HG03045 (cell line): Measurements from ENCODE around the gene CACHD1.
"Not testable (repeated sequence)": the region's sequence is repeated elsewhere in the genome, so short reads cannot be mapped to it uniquely, and the experiment has no call there.

Experiments used
- ATAC-seq: cut with Tn5 transposase; IDR thresholded peaks from one replicate; pipeline ENCODE4 v1.9.1; 2021; ENCODE audit warnings: mild to moderate bottlenecking, moderate library complexity; ENCODE audit not compliant: unreplicated experiment

Gene CACHD1

DNA sequence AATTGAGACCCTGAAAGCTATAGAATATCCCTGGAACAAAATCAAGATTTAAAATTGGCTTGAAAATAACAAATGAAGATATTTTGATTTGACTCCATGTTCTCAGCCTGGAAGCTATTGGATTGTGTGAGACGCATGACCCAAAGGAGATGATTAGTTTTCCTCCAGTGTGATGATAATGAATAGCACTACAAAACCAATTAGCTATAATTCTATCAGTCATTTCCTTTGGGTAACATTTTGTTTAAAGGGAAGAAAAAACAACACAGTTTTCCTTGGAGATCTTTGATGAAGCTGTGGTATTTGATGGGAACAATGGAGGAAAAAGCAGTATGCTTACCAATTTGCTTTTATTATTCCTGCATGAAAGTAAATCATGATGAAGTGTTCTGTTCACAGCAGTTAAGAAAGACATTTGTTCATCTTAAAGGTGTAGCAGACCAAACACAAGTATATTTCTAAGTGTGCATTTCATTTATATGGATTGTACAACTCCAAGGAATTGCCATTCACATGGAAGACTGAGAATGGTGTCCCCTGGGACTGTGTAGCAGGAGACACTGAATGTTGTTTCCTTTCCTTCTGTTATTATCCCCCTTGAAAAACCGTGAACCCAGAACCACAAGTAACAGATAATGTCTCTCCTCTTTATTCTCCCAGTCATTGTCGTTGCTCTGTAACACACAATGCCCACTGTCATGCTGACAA, 111.4 kb downstream of the CACHD1 start:
- no peak for ATAC-seq

DNA sequence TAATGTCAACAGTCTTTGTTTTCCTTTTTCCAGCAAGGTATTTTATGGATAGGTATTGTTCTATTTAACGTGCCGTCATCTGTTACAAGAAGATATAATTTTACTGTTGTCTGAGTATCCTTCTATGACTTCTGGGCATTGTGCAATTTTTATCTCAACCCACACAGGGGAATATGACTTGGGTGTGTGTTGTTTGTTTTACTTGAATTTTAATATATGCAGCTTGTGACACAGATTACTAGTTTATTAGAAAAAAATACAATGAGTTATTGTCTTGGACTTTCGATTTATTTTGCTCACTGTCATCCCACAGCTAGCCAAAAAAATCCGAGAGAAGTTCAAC, 111.9 kb downstream of the CACHD1 start:
- no peak for ATAC-seq

DNA sequence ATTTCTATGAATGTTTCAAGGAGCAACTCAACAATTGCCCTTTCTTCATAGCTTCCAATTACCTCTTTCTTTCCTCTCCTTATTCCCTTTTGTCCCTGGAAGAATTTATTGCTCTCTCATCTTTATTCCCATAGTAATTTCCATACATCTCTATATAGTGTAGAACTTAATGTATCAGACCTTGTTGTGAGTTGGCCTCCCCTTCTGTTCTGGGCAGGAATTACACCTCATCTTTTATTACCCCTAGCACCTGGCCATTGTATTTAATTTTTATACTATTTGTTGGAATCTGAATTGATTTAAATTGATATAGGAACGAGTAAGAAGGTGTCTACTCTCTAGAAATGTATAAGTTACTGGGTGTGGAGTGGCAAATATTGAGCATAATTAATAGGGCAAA, 114.5 kb downstream of the CACHD1 start:
- no peak for ATAC-seq

GRCh38 chr1:64588876-64589275, 118.9 kb downstream of the CACHD1 start:
- ATAC-seq, result no peak

DNA sequence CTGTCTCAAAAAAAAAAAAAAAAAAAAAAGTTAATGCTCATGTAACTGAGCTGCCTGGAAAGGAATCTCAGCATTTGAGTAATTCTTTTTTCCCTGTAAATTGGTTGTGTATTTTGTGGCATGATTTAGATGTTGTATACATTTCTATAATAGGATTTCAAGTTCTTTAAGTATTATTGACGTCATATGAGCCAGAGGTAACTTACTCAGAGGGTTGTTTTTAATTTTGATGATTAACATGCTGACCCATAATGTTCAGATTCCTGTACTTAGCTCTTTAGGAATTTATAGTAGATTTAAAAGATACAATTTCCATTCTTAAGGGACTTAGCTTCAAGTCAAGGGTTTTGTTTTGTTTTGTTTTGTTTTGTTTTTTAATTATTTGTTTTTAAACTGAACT, 120.4 kb downstream of the CACHD1 start:
- no peak for ATAC-seq

GRCh38 chr1:64594446-64594845, 124.5 kb downstream of the CACHD1 start:
- no peak for ATAC-seq

GRCh38 chr1:64595871-64596515, 126.1 kb downstream of the CACHD1 start:
- no peak for ATAC-seq

GRCh38 chr1:64597113-64597512, 127.2 kb downstream of the CACHD1 start:
- no peak for ATAC-seq

DNA sequence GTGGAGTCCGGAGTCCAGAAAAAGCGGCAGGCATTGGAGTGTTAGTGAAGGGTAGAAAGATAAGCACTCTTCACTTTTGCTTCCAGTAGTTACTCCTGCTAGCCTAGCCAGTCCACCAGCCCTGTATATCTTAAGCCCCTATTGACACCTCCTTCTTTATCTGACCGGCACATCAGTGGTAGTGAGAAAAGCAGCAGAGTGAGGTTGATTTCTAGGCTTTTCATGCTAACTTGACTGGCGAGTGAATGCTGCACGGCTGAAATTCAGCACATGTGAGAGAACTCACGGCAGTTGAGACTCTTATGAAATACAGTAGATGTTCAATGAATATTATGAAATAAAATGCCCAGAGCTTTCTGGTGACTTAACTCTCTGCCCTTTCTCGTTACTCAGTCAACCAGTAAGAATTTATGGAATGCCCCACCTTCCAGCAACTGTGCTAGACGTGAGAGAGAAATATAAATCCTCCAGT, 128.2 kb downstream of the CACHD1 start:
- no peak for ATAC-seq

- ATAC-seq, result no peak
These were observed 129.3 kb downstream of the CACHD1 start for GRCh38 chr1:64599242-64599641.

- ATAC-seq, result no peak
These were observed 131.3 kb downstream of the CACHD1 start for GRCh38 chr1:64601207-64601606.

DNA sequence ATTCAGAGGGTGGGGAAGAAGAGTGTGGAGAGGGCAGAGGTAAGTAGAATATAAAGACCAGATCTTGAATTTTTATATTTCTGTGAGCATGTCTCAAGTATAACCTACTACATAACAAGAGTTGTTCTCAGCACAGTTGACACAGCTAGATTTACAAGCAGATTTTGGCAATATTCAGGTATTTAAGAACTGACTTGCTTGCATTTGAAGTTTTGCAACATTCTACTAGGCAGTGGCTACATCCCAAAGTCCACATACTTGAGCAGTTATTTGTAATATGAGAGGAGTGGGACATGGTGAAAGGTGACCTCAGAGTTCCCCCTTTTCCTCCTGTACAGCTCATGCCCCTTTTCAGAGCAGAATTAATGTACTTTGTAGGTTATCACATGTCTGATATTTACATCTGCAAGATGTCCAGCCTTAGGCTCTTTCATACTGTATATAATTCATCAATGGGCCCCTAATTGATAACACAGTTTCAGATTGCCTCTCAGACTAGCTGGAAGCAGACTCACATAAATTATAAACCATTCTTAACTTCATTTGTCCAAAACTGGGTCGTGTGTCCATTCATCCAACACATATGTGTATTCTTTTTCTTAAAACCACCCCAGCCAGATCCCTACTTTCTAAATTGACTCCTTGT, 138.2 kb downstream of the CACHD1 start:
- ATAC-seq, result no peak

DNA sequence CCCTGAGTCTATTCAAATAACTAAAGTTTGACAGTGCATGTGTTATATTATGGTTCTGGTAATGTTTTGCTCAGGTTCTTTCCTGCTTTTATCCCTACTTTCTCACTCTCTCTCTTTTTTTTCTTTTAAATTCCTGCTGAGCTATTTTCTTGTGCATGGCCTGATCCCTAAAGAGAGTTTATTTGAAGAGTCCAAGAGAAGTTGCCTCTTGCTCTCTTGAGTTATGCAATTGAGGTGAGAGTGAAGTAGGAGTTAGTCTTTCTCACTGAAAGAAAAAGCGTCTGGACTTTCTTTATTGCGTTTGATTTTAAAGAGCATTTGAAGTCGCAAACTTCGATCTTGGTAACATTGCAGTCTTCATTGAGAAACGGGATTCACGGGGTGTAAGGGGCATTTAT, 138.7 kb downstream of the CACHD1 start:
- no peak for ATAC-seq

DNA sequence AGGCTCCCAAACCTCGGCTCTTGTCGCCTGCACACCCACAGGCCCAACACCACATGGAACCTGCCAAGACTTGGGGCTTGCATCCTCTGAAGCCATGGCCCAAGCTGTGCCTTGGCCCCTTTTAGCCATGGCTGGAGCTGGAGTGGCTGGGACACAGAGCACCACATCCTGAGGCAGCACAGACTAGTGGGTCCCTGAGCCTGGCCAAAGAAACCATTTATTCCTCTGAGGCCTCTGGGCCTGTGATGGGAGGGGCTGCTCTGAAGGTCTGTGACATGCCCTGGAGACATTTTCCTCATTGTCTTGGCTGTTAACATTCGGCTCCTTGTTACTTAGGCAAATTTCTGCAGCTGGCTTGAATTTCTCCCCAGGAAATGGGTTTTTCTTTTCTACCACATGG, 141.0 kb downstream of the CACHD1 start:
- not testable (repeated sequence) for ATAC-seq

- ATAC-seq, result no peak
These were observed 146.1 kb downstream of the CACHD1 start for GRCh38 chr1:64616039-64616438.

DNA sequence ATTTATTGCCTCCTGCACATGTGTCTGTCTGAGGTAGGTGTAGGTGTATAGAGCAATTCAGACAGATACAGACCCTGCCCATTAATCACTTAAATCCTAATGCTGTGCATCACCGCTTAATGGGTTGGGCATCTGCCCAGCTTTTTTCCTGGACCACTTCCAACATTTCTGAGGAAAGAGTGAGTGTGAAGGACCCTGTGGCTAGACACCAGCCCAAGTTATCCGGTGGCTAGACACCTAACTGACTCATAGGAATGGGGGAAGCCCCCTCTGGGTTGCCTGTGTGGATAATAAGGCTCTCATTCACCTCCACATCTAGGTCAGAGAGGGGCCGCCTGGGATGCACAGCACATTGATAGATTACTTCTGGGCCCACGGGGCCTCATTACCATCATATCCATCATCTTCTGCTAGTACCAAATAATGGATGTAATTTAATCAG, 153.8 kb downstream of the CACHD1 start:
- ATAC-seq, result no peak

DNA sequence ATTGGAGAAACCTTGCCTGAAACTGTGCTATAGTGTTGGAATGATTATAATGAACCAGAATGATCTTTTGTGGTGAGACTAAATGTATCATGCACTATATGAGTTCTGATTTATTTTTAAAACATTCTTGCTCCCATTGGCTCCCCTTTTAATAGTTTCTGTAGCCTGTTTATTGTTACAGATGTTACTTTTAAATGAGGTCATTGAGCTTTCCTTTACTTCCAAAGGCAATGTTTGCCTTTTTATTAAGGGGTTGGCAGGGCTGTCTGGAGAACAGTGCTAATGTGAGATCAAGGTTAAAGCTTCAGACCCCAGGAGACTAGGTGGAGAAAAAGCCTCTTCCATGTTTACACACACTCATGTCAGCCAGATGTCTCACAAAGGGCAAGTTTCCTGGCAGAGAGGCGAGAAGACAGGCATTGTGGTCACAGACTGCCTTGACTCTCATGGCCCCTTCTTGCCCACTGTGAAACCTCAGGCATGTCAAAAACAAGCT, 154.3 kb downstream of the CACHD1 start:
- no peak for ATAC-seq

GRCh38 chr1:64624808-64625207, 154.9 kb downstream of the CACHD1 start:
- no peak for ATAC-seq

GRCh38 chr1:64630611-64631010, 160.7 kb downstream of the CACHD1 start:
- ATAC-seq, result no peak

- ATAC-seq, result no peak
These were observed 161.6 kb downstream of the CACHD1 start for GRCh38 chr1:64631346-64632034.

DNA sequence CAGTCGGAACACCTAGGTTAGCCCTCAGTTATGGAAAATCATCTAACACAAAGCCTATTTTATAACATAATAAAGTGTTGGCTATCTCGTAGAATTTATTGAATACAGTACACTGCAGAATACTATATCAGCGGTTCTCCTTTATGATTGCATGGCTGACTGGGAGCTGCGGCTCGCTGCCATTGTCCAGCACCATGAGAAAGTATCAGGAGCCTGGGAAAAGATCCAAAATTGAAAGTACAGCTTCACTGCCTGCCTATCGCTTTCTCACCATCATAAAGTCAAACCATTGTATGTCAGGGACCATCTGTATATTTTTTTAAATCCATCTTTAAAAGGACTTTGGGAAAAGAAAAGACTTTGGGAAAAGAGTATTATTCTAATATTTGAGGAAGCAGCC, 163.0 kb downstream of the CACHD1 start:
- ATAC-seq, result no peak
